GM12873 (cell line): ENCODE measurements around the gene ADAM33.

Experiments used
- TF ChIP-seq, protein P1 (sequence below): IDR thresholded peaks from 2 replicates; pipeline ENCODE4 v1.5.1; 2012; ENCODE audit warnings: low read depth, mild to moderate bottlenecking, moderate library complexity, low read length, control low read depth; ENCODE audit not compliant: insufficient read depth; ENCODE audit errors: missing control alignments

Gene ADAM33

DNA sequence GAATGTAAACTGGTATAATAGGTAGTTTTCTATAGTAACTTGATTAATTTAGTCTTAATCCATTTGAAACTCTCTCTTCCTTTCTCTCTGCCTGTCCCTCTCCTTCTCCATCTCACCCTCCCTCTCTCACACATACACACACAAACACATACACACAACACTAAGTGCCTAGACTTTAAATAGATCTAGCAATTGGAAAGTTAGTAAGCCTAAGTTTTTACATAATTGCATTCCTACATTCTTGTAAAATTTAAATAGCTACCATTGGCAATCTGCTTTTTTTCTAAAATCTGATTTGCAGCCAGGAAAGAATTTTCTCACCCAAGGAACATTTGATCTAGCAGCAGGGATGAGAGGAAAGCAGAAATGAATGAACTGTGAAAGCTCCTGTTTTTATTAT is 34.3 kb downstream of the ADAM33 start:
- TF ChIP-seq, protein P1, sequence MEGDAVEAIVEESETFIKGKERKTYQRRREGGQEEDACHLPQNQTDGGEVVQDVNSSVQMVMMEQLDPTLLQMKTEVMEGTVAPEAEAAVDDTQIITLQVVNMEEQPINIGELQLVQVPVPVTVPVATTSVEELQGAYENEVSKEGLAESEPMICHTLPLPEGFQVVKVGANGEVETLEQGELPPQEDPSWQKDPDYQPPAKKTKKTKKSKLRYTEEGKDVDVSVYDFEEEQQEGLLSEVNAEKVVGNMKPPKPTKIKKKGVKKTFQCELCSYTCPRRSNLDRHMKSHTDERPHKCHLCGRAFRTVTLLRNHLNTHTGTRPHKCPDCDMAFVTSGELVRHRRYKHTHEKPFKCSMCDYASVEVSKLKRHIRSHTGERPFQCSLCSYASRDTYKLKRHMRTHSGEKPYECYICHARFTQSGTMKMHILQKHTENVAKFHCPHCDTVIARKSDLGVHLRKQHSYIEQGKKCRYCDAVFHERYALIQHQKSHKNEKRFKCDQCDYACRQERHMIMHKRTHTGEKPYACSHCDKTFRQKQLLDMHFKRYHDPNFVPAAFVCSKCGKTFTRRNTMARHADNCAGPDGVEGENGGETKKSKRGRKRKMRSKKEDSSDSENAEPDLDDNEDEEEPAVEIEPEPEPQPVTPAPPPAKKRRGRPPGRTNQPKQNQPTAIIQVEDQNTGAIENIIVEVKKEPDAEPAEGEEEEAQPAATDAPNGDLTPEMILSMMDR = no peak

DNA sequence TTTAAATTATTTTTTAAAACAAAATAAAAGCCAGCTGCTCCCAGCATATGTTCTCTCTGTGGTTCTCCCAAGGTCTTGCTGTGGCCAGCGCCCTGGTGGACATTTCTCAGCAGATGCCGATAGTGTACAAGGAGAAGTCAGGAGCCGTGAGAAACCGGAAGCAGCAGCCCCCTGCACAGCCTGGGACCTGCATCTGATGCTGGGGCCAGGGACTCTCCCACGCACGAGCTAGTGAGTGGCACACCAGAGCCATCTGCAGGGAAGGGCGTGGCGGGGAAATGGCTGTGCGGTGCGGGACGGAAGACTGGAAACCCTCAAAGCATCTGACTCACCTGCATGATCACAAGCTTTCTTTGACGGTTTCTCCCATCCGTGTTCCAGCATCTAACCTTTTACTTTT is 35.2 kb downstream of the ADAM33 start:
- TF ChIP-seq, protein P1 = no peak

DNA sequence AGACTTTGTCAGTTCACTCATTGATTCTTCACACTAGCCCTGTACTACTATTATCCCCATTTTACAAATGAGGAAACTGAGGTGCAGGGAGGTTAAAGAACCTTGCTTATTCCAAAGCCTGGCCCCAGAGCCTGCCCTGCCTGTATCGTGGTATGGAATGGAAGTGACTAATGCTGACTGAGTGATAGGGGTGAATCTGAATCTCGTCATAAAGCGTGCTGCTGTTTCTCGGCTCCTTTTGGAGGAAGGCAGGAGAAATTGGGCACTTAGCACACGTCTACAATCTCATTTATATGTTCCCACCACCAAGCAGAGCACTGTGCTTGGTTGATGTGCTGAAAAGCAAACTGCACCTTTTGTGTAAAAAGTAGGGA is 35.8 kb downstream of the ADAM33 start:
- TF ChIP-seq, protein P1 = no peak

DNA sequence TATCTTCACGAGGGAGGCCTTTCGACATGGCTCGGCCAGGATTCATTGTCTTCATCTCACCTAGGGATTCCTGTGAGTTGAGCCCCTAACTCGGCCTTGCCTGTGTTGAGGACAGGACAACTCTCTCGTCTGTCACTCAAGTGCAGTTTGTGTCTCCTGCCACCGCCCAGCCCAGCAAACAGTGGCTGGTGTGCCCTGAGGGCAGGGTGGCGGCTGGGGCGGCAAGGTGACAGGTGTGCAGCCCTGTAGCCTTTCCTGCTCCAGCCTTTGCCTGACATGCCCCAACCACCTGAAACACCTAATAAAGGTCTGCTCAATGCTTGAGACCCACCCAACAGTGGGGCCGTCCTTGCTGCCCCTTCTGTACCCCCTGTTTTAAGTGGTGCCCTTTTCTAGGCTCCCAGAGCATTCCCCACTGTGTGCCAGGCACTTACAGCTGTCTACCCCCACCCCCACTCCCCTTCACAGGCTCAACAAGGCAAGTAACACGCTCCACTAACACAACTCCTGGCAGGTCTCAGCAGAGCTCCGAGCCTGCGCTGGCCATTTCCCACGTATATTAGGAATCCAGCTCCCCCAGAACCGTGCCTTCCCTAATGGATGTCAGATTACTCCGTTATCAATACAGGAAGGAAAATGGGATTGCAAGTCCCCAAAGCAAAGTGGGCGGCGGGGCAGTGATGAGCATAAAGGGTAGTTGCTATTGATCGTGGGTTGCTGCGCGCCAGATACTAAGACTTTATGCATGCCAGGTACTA is 36.3 kb downstream of the ADAM33 start:
- TF ChIP-seq, protein P1 = no peak

DNA sequence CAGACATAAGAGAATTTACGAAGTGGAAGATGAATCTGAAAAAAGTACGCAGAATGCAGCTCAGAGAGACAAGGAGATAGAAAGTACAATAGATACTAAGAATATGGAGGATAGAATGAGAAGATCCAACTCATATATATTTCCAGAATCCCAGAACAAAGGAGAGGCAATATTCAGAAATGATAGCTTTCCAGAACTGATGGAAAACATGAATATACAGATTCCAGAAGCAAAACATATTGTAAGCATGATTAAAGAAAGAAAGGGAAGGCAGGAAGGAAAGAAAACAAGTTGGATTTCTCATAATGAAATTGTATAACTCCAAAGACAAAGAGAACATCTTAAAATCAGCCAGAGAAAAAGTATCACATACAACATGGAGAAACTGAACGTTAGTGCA is 41.6 kb downstream of the ADAM33 start:
- TF ChIP-seq, protein P1 = no peak

DNA sequence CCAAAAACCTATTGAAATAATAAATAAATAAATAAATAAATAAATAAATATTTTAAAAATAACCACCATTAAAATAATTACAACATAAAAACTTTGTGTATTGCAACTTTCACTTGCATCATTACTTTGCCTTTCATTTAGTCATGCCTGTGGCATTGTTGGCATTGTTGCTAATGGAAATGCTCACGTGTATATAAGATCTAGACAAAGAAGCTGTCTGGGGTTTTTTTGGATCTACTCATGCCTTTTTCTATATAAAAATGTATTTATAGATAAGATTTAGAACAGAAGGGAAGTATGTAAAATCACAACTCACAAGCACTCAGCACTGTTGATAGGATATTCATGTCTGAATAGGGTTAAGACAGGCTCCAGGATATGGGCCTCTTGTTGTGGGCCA is 46.5 kb downstream of the ADAM33 start:
- TF ChIP-seq, protein P1 = no peak

DNA sequence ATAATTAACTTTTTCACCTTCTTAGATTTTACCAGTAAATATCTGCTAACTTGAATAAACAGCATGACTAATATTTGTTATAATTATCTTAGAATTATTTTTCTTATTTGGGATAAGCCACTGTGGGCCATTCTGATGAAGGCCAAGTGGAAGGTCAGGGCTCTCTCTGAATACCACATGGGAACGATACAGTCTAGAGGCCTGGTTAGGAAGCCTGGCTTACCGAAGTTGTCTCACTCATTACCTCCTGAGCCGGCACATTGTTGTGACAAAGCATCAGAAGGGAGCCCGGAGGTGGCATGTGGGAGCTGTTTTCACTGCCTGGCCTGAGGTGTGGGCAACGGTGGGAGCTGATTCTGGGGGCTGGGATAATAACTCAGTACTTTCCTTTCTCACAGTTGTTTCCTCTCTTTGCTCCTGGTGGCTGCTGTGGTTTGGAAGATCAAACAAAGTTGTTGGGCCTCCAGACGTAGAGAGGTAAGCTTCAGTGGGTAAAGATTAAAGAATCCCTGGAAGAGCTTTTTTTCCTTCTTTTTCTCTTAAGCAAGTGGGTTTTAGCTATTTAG is 47.8 kb downstream of the ADAM33 start:
- TF ChIP-seq, protein P1 = no peak
